ENCODE results near the gene GPATCH3. TPM values are rescaled to one million over a fixed set of nuclear protein-coding genes. Genes with fewer than 3 reads are reported as not detected.
A peak's percentile ranks its signal among the peaks of the same experiment; 100 is the strongest.
"Not testable (repeated sequence)": the region's sequence is repeated elsewhere in the genome, so short reads cannot be mapped to it uniquely, and the experiment has no call there.

Gene GPATCH3
- total RNA-seq, 2 experiments from 2014 or later = 6.3 to 9.2 TPM

- Mint-ChIP-seq H3K4me3 (no peak overlapping the region), H3K27me3 (no peaks in the 10 kb centered on the region), H3K4me1 (ENCODE audit: low read depth) (peaks cover 34% of the 10 kb centered on the region), H3K36me3 (peaks cover 50% of the 10 kb centered on the region), H3K9me3 (no peaks in the 10 kb centered on the region), H3K27ac (no peak overlapping the region)
- DNase-seq = no peak
- intact Hi-C loops (cut with micrococcal nuclease) = no loop called here
- POLR2A ChIA-PET = interaction anchor here (0.6 to 1.1 kb wide), 3 partner anchors 22 to 785 kb away, joined by 3 to 4 read pairs (median 4); no protein-coding TSS in a partner anchor
- CTCF ChIA-PET = interaction anchor here (0.7 to 1.8 kb wide), 15 partner anchors 8 to 285 kb away, joined by 3 to 10 read pairs (median 4); partner anchors contain the start of genes GPATCH3 and NUDC
These were observed 13.1 kb downstream of the GPATCH3 start for GRCh38 chr1:26887125-26887524.

GRCh38 chr1:26882696-26883463 lies 17.4 kb downstream of the GPATCH3 start:
- Mint-ChIP-seq H3K9me3 (no peaks in the 10 kb centered on the region), H3K27ac (no peak overlapping the region), H3K27me3 (no peaks in the 10 kb centered on the region), H3K4me1 (ENCODE audit: low read depth) (peaks cover 7% of the 10 kb centered on the region), H3K36me3 (peaks cover 43% of the 10 kb centered on the region), H3K4me3 (no peak overlapping the region)
- intact Hi-C loops (cut with micrococcal nuclease) = no loop called here
- ChIA-PET POLR2A (no interaction called here), CTCF (interaction anchor here (0.7 to 1.4 kb wide), 2 partner anchors 279 to 281 kb away, joined by 3 read pairs; no protein-coding TSS in a partner anchor)
- no peak for DNase-seq

GRCh38 chr1:26881611-26882010 lies 18.7 kb downstream of the GPATCH3 start:
- H3K36me3 Mint-ChIP-seq = peaks cover 37% of the 10 kb centered on the region
- H3K9me3 Mint-ChIP-seq; intact Hi-C loops (cut with micrococcal nuclease); H3K27me3 Mint-ChIP-seq; H3K4me1 Mint-ChIP-seq (ENCODE audit: low read depth); H3K27ac Mint-ChIP-seq; DNase-seq; H3K4me3 Mint-ChIP-seq: not testable (repeated sequence)
- ChIA-PET POLR2A (interaction anchor here (0.9 kb wide), 1 partner anchor 8 kb away, joined by 3 read pairs; the partner anchor contains the start of gene GPN2), CTCF (interaction anchor here (0.9 to 5.0 kb wide), 6 partner anchors 10 to 279 kb away, joined by 3 to 28 read pairs (median 4); no protein-coding TSS in a partner anchor)

GRCh38 chr1:26879793-26880192 lies 20.5 kb downstream of the GPATCH3 start:
- no peaks in the 10 kb centered on the region for H3K9me3 Mint-ChIP-seq
- no peak overlapping the region for H3K27ac Mint-ChIP-seq
- intact Hi-C loops (cut with micrococcal nuclease) = loop anchor here (2.0 kb wide), 3 partner anchors 69 to 277 kb away; no protein-coding TSS in a partner anchor
- no peak overlapping the region for H3K4me3 Mint-ChIP-seq
- POLR2A ChIA-PET = interaction anchor here (0.6 kb wide), 1 partner anchor 15 kb away, joined by 3 read pairs; no protein-coding TSS in a partner anchor
- H3K36me3 Mint-ChIP-seq = peaks cover 28% of the 10 kb centered on the region
- H3K27me3 Mint-ChIP-seq = no peaks in the 10 kb centered on the region
- CTCF ChIA-PET = interaction anchor here (1.2 to 5.0 kb wide), 5 partner anchors 10 to 278 kb away, joined by 6 to 29 read pairs (median 16); partner anchors contain the start of gene GPN2
- DNase-seq = no peak
- no peaks in the 10 kb centered on the region for H3K4me1 Mint-ChIP-seq (ENCODE audit: low read depth)

- Mint-ChIP-seq H3K27ac (no peak overlapping the region), H3K4me3 (no peak overlapping the region), H3K9me3 (no peaks in the 10 kb centered on the region), H3K4me1 (ENCODE audit: low read depth) (no peaks in the 10 kb centered on the region), H3K36me3 (peaks cover 7% of the 10 kb centered on the region), H3K27me3 (no peaks in the 10 kb centered on the region)
- no peak for DNase-seq
- POLR2A ChIA-PET = no interaction called here
- intact Hi-C loops (cut with micrococcal nuclease) = no loop called here
- CTCF ChIA-PET = interaction anchor here (0.7 to 5.0 kb wide), 9 partner anchors 10 to 88 kb away, joined by 3 to 29 read pairs (median 4); partner anchors contain the start of gene GPATCH3
These were observed 22.9 kb downstream of the GPATCH3 start for GRCh38 chr1:26877326-26877725.

- ChIA-PET CTCF (no interaction called here), POLR2A (interaction anchor here (1.0 kb wide), 1 partner anchor 10 kb away, joined by 3 read pairs; no protein-coding TSS in a partner anchor)
- Mint-ChIP-seq H3K27me3 (no peaks in the 10 kb centered on the region), H3K4me3 (no peak overlapping the region), H3K27ac (no peak overlapping the region), H3K4me1 (ENCODE audit: low read depth) (no peaks in the 10 kb centered on the region), H3K36me3 (peaks cover 3% of the 10 kb centered on the region), H3K9me3 (no peaks in the 10 kb centered on the region)
- intact Hi-C loops (cut with micrococcal nuclease) = no loop called here
- DNase-seq = no peak
These were observed 25.4 kb downstream of the GPATCH3 start for GRCh38 chr1:26874896-26875295.

- intact Hi-C loops (cut with micrococcal nuclease); H3K27ac Mint-ChIP-seq; H3K27me3 Mint-ChIP-seq; DNase-seq; H3K9me3 Mint-ChIP-seq; H3K4me3 Mint-ChIP-seq; H3K36me3 Mint-ChIP-seq; H3K4me1 Mint-ChIP-seq (ENCODE audit: low read depth): not testable (repeated sequence)
- ChIA-PET POLR2A (interaction anchor here (0.6 kb wide), 1 partner anchor 128 kb away, joined by 3 read pairs; no protein-coding TSS in a partner anchor), CTCF (interaction anchor here (1.0 to 1.8 kb wide), 3 partner anchors 63 to 275 kb away, joined by 3 to 6 read pairs (median 4); no protein-coding TSS in a partner anchor)
These were observed 27.2 kb downstream of the GPATCH3 start for GRCh38 chr1:26873097-26873496.

- CTCF ChIA-PET = interaction anchor here (0.6 to 5.5 kb wide), 16 partner anchors 13 to 593 kb away, joined by 3 to 29 read pairs (median 5); partner anchors contain the start of gene GPN2
- H3K27ac Mint-ChIP-seq = peak overlapping the region; percentile 94
These were observed 35.4 kb downstream of the GPATCH3 start for GRCh38 chr1:26864610-26865480.

GRCh38 chr1:26863685-26864077 lies 36.6 kb downstream of the GPATCH3 start:
- no peaks in the 10 kb centered on the region for H3K27me3 Mint-ChIP-seq
- CTCF ChIA-PET = interaction anchor here (0.7 to 5.5 kb wide), 2 partner anchors 14 to 54 kb away, joined by 3 to 29 read pairs; no protein-coding TSS in a partner anchor
- H3K4me3 Mint-ChIP-seq = peak overlapping the region; percentile 98
- H3K36me3 Mint-ChIP-seq = peaks cover 3% of the 10 kb centered on the region
- intact Hi-C loops (cut with micrococcal nuclease) = loop anchor here (2.0 to 10.0 kb wide), 5 partner anchors 31 to 391 kb away; partner anchors contain the start of genes ARID1A, HMGN2 and NUDC
- H3K27ac Mint-ChIP-seq = no peak overlapping the region
- POLR2A ChIA-PET = no interaction called here
- DNase-seq = no peak
- H3K4me1 Mint-ChIP-seq (ENCODE audit: low read depth) = peaks cover 29% of the 10 kb centered on the region
- no peaks in the 10 kb centered on the region for H3K9me3 Mint-ChIP-seq

More at GRCh38 chr1:26864610-26865480, 35.4 kb downstream of the GPATCH3 start:
- DNase-seq = peak; percentile 97
- intact Hi-C loops (cut with micrococcal nuclease) = loop anchor here (1.0 to 10.0 kb wide), 7 partner anchors 32 to 392 kb away; partner anchors contain the start of genes ARID1A, HMGN2, NUDC and ZDHHC18
- POLR2A ChIA-PET = interaction anchor here (0.6 to 2.4 kb wide), 26 partner anchors 9 to 393 kb away, joined by 3 to 28 read pairs (median 4); partner anchors contain the start of genes GPATCH3, GPN2, HMGN2 and PIGV
- Mint-ChIP-seq H3K9me3 (no peaks in the 10 kb centered on the region), H3K4me3 (peak overlapping the region; percentile 98), H3K4me1 (ENCODE audit: low read depth) (peaks cover 29% of the 10 kb centered on the region), H3K27me3 (no peaks in the 10 kb centered on the region), H3K36me3 (peaks cover 3% of the 10 kb centered on the region)

GRCh38 chr1:26862781-26863684 lies 37.2 kb downstream of the GPATCH3 start, which contains the start of gene SFN:
Gene SFN (plus strand): TSS chr1:26863149. CDS start chr1:26863213, 64 bp downstream.
- DNase-seq = peak; percentile 82
- intact Hi-C loops (cut with micrococcal nuclease) = loop anchor here (10.0 kb wide), 1 partner anchor 168 kb away; the partner anchor contains the start of gene ARID1A
- CTCF ChIA-PET = interaction anchor here (0.7 to 5.5 kb wide), 4 partner anchors 14 to 53 kb away, joined by 3 to 29 read pairs (median 4); partner anchors contain the start of gene ZDHHC18
- H3K9me3 Mint-ChIP-seq = no peaks in the 10 kb centered on the region
- no peaks in the 10 kb centered on the region for H3K27me3 Mint-ChIP-seq
- peaks cover 29% of the 10 kb centered on the region for H3K4me1 Mint-ChIP-seq (ENCODE audit: low read depth)
- POLR2A ChIA-PET = no interaction called here
- peak within 1 kb of the TSS; percentile 98 for H3K4me3 Mint-ChIP-seq
- peak within 1 kb of the TSS; percentile 42 for H3K27ac Mint-ChIP-seq
- H3K36me3 Mint-ChIP-seq = peaks cover 3% of the 10 kb centered on the region

All from activated CD4-positive, alpha-beta memory T cell treated with anti-CD3 and anti-CD28 coated beads for 36 hours (primary cell).